LNCaP clone FGC (cell line): Measurements from ENCODE around the gene SH3D19.
A peak's percentile ranks its signal among the peaks of the same experiment; 100 is the strongest.

Experiments used
- DNase-seq: peaks from one replicate; pipeline ENCODE4 v3.0.0-alpha.2; 2011; ENCODE audit warnings: low read depth
- H3K4me3 ChIP-seq: 2 replicates; pipeline ENCODE4 v1.5.1; 2011; ENCODE audit warnings: mild to moderate bottlenecking, low read depth, low read length, control low read depth
- CTCF ChIP-seq: IDR thresholded peaks from 2 replicates; pipeline ENCODE4 v1.5.1; 2012; ENCODE audit warnings: mild to moderate bottlenecking; ENCODE audit not compliant: control insufficient read depth, insufficient read depth; ENCODE audit errors: extremely low read depth

Gene SH3D19

GRCh38 chr4:151325111-151325948, at the start of gene SH3D19:
SH3D19 (minus strand) TSS chr4:151325605; CDS start chr4:151325352, 253 bp downstream.
- H3K4me3 ChIP-seq, result peak within 1 kb of the TSS; percentile 75
- no peak for TF ChIP-seq CTCF
- DNase-seq, result peak; percentile 90

GRCh38 chr4:151362404-151363164, 37.2 kb upstream of the SH3D19 start:
- no peak overlapping the region for H3K4me3 ChIP-seq
- peak; percentile 99 for TF ChIP-seq CTCF
- DNase-seq, result peak; percentile 52

GRCh38 chr4:151361966-151362365, 36.6 kb upstream of the SH3D19 start:
- no peak overlapping the region for H3K4me3 ChIP-seq
- DNase-seq, result no peak
- TF ChIP-seq CTCF, result no peak

GRCh38 chr4:151361126-151361525, 35.7 kb upstream of the SH3D19 start:
- DNase-seq, result no peak
- H3K4me3 ChIP-seq, result no peak overlapping the region
- no peak for TF ChIP-seq CTCF

GRCh38 chr4:151359576-151359975, 34.2 kb upstream of the SH3D19 start:
- TF ChIP-seq CTCF, result no peak
- DNase-seq, result no peak
- no peak overlapping the region for H3K4me3 ChIP-seq

- no peak for TF ChIP-seq CTCF
- DNase-seq, result no peak
- H3K4me3 ChIP-seq, result no peak overlapping the region
These were observed 32.9 kb upstream of the SH3D19 start for GRCh38 chr4:151358266-151358665.

- no peak for TF ChIP-seq CTCF
- DNase-seq, result no peak
These were observed 31.1 kb upstream of the SH3D19 start for GRCh38 chr4:151356510-151356909.

More at GRCh38 chr4:151356510-151356909, 31.1 kb upstream of the SH3D19 start:
- H3K4me3 ChIP-seq, result no peak overlapping the region
